Measurements from ENCODE around the gene CA4. TPM values are rescaled to one million over a fixed set of nuclear protein-coding genes. Genes with fewer than 3 reads are reported as not detected.

CA4 gene
- total RNA-seq, 1 experiment from 2014 or later = 0.78 TPM

- DNase-seq = no peak
- Mint-ChIP-seq H3K27ac (ENCODE audit: unreplicated experiment) (no peak overlapping the region), H3K9me3 (ENCODE audit: low read depth, unreplicated experiment) (no peaks in the 10 kb centered on the region), H3K4me1 (ENCODE audit: low read depth, unreplicated experiment) (peaks cover 9% of the 10 kb centered on the region), H3K4me3 (ENCODE audit: low read depth, unreplicated experiment) (no peak overlapping the region), H3K36me3 (ENCODE audit: insufficient read depth, unreplicated experiment) (no peaks in the 10 kb centered on the region), H3K27me3 (ENCODE audit: unreplicated experiment) (peaks cover 25% of the 10 kb centered on the region)
- intact Hi-C loops (cut with micrococcal nuclease; ENCODE audit: unreplicated experiment) = no loop called here
- TF ChIP-seq CTCF (IDR thresholded peaks at IDR 0.05; ENCODE audit: unreplicated experiment) = no peak
- no TSS peak for BruUV-seq (replicated peaks)
- CTCF ChIA-PET = no interaction called here
These were observed 5.6 kb downstream of the CA4 start for GRCh38 chr17:60155427-60155814.

GRCh38 chr17:60155815-60156214, 6.0 kb downstream of the CA4 start:
- no peak for DNase-seq

GRCh38 chr17:60156746-60157145, 7.0 kb downstream of the CA4 start:
- Mint-ChIP-seq H3K36me3 (ENCODE audit: insufficient read depth, unreplicated experiment) (no peaks in the 10 kb centered on the region), H3K27me3 (ENCODE audit: unreplicated experiment) (peaks cover 37% of the 10 kb centered on the region), H3K4me3 (ENCODE audit: low read depth, unreplicated experiment) (no peak overlapping the region), H3K9me3 (ENCODE audit: low read depth, unreplicated experiment) (no peaks in the 10 kb centered on the region), H3K27ac (ENCODE audit: unreplicated experiment) (no peak overlapping the region), H3K4me1 (ENCODE audit: low read depth, unreplicated experiment) (peaks cover 12% of the 10 kb centered on the region)
- CTCF ChIA-PET = no interaction called here
- no TSS peak for BruUV-seq (replicated peaks)
- intact Hi-C loops (cut with micrococcal nuclease; ENCODE audit: unreplicated experiment) = no loop called here
- DNase-seq = no peak
- TF ChIP-seq CTCF (IDR thresholded peaks at IDR 0.05; ENCODE audit: unreplicated experiment) = no peak

More at GRCh38 chr17:60155815-60156214, 6.0 kb downstream of the CA4 start:
- no peak overlapping the region for H3K27ac Mint-ChIP-seq (ENCODE audit: unreplicated experiment)
- CTCF ChIA-PET = no interaction called here
- H3K36me3 Mint-ChIP-seq (ENCODE audit: insufficient read depth, unreplicated experiment) = no peaks in the 10 kb centered on the region
- TF ChIP-seq CTCF (IDR thresholded peaks at IDR 0.05; ENCODE audit: unreplicated experiment) = no peak
- intact Hi-C loops (cut with micrococcal nuclease; ENCODE audit: unreplicated experiment) = no loop called here
- H3K4me3 Mint-ChIP-seq (ENCODE audit: low read depth, unreplicated experiment) = no peak overlapping the region
- no peaks in the 10 kb centered on the region for H3K9me3 Mint-ChIP-seq (ENCODE audit: low read depth, unreplicated experiment)
- H3K27me3 Mint-ChIP-seq (ENCODE audit: unreplicated experiment) = peaks cover 29% of the 10 kb centered on the region
- BruUV-seq (replicated peaks) = no TSS peak
- peaks cover 11% of the 10 kb centered on the region for H3K4me1 Mint-ChIP-seq (ENCODE audit: low read depth, unreplicated experiment)

- BruUV-seq (replicated peaks) = no TSS peak
- Mint-ChIP-seq H3K4me1 (ENCODE audit: low read depth, unreplicated experiment) (peaks cover 14% of the 10 kb centered on the region), H3K27ac (ENCODE audit: unreplicated experiment) (no peak overlapping the region), H3K9me3 (ENCODE audit: low read depth, unreplicated experiment) (no peaks in the 10 kb centered on the region), H3K4me3 (ENCODE audit: low read depth, unreplicated experiment) (no peak overlapping the region), H3K27me3 (ENCODE audit: unreplicated experiment) (peaks cover 37% of the 10 kb centered on the region), H3K36me3 (ENCODE audit: insufficient read depth, unreplicated experiment) (no peaks in the 10 kb centered on the region)
- no peak for DNase-seq
- intact Hi-C loops (cut with micrococcal nuclease; ENCODE audit: unreplicated experiment) = no loop called here
- TF ChIP-seq CTCF (IDR thresholded peaks at IDR 0.05; ENCODE audit: unreplicated experiment) = no peak
- CTCF ChIA-PET = no interaction called here
These were observed 7.8 kb downstream of the CA4 start for GRCh38 chr17:60157487-60158040.

All from Calu3 (cell line).